Pulmonary artery endothelial cell (primary cell): ENCODE results near the gene CD58. TPM values are rescaled to one million over a fixed set of nuclear protein-coding genes. Genes with fewer than 3 reads are reported as not detected.

Experiments
- DNase-seq: peaks from one replicate; pipeline ENCODE4 v3.0.0-alpha.2; 2011; ENCODE audit warnings: low read depth, low spot score
- total RNA-seq: library from RNA; depleted of rRNA; stranded (reverse); fragments of >200 nt; gene quantifications from 2 replicates; pipeline ENCODE4 v1.2.3, GENCODE V29; 2014

CD58 gene
- total RNA-seq, 1 donor from 2014 or later: 18.1 TPM

DNA sequence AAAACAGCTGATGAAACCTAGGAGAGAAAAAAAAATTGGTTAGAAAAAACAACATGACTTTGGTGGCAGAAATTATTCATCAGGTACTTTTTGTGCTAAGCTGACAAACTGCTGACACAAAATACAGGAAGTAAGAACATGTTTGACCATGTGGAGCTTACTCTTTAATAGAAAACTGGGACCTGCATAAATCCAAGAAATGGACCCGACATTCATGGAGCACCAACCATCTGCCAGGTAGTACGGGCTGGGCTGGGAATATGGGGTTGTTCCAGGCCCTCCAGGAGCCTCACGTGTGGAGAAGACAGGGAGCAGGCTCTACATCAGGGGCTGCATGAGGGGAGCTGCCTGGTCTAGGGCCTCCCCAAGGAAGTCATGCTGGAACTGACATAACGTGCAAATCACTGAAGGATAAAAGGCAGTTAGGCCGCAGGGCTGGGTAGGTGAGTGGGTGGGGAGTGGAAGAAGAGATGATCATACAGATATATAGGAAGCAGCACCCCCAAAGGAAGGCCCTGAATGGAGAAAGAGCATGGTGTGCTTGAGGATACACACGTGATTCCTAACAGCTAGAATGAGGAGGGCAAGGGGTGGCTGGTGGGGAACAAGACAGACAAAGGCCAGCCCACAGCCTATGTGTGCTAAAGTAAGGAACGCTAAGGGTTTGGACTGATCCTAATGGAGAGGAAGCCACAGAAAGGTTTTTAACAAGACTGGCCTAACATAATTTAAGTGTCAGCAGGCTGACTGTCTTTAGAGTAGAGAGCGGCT lies 26.1 kb downstream of the CD58 start:
- DNase-seq: no peak

DNA sequence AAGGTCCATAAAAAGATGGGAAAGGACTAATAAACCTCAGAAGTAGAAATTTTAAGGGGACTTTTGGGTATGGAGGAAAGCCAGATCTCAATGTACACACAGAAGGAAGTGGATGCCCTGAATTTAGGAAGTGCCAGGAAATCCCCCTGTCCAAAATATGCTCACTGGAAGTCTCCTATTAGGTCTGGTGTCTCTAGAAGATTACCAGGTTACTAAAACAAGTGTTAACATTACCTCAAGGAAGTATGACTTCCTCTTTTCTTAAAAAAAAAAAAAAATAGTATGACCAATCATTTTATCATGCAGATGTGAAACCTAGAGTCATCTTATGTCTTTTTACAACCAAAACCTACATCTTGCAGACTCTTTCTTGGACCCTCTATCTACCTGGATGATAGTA lies 30.7 kb downstream of the CD58 start:
- no peak for DNase-seq

DNA sequence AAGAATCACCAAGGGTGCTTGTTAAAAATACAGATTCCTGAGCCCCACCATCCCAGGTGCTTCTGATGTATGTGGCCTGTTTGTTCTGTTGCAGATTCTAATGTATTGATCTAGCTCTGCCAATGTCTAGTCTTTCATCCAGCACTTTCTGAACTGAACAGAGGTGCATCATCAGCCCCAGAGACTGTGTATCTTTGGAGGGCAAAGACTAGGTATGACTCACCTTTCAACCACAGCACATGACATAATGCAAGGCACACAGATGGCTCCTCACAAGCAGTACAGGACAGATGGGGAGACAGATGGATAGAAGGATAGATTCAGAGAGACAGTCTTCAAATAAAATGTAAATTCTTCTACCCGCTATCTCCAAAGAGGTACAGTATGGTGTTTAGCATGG lies 32.3 kb downstream of the CD58 start:
- DNase-seq: no peak

DNA sequence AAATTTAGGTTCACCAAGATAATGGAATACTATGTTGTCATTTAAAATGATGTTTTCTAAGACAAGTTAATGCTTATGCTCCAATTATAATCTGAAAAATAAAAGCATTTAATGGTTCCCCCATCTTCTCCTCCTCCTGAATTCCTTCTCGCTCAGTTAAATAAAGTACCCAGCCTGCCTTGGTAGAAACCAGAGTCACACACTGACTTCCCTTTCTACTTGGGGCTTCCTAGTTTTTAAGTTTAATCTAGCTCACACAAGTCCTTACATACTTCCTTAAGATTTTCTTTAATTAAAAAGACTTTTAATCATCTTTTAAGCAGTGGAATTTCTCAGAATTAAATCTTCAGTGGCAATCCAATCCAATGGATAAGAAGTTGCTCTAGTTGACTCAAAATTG lies 32.9 kb downstream of the CD58 start:
- DNase-seq: no peak

DNA sequence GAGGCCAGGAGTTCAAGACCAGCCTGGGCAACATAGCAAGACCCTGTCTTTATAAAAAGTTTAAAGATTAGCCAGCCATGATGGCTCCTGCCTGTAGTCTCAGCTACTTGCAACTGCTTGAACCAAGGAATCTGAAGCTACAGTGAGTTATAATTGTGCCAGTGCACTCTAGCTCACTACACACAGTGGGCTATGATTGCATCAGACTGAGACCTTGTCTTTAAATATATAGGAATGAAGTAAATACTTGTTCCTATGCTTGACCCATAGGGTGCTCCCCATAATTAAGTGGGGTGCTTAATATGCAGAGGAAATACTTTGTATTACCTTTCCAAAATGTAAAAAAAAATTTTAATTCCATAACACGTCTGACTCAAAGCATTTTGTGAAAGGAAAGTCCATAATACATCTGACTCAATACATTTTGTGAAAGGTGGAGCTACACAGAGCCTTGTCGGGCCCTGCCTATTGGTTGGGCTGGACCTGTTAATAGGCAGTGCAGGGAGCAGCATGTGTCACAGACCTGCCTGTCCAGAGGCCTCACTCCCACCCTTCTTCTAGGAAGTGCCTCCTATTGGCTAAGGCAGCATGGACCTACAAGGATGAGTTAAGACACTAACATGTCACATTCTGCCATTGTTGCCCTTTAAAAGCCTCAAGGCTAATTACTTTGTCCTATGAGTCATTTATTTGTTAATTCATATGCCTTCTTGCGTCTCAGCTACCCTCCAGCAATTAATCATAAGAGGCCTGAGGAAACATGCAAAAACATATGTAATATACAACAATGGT lies 33.6 kb downstream of the CD58 start:
- no peak for DNase-seq

DNA sequence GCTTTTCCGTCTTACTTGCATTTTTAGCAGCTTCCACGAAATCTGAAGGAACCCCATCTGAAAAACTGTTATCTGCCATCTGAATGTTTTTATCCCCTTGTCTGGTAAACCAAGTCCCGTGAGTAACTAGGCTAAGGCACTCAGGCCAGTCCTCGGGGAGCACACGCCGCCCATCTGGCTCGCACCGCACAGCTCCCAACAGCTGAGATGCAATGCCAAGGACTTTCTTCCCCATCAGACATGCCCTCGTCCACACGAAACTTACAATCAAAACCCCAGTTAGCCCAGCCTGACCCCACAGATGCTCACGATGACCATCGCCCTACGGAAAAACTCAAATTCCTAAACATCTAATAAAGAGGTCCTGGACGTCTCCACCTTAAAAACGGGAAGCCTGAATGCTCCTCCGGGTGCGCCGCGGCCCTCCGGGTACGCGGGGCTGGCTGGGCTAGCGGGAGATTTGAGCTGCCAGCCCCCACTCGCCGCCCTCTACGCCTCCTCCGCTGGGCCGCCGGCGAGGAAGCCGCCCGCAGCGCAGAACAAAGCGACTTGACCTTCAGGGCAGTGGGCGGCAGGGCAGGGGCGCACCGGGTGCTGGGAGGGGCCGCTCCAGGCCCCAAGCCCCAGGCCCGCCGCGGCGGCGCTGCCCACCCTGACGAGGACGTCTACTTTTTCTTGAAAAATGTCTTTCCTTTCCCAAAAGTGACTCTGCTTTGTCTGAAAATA lies 36.6 kb downstream of the CD58 start:
- no peak for DNase-seq

DNA sequence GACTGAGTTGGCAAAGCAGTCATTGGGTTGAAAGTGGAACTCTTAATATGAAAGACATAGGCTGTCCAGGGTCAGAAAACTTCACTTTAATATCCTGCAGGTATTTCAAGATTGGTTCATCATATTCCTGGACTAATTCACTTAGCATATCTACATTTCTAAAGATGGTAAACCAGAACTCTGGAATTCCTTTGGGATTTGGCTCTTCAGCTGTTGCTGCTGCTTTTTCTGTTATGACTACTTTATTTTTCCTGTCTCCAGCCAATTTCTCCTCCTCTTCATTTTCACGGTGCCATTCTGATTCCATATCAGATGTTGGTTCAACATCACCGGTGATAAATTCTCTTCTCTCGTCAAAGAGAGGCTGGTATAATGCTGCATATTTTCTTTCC lies 37.4 kb downstream of the CD58 start:
- DNase-seq: no peak

DNA sequence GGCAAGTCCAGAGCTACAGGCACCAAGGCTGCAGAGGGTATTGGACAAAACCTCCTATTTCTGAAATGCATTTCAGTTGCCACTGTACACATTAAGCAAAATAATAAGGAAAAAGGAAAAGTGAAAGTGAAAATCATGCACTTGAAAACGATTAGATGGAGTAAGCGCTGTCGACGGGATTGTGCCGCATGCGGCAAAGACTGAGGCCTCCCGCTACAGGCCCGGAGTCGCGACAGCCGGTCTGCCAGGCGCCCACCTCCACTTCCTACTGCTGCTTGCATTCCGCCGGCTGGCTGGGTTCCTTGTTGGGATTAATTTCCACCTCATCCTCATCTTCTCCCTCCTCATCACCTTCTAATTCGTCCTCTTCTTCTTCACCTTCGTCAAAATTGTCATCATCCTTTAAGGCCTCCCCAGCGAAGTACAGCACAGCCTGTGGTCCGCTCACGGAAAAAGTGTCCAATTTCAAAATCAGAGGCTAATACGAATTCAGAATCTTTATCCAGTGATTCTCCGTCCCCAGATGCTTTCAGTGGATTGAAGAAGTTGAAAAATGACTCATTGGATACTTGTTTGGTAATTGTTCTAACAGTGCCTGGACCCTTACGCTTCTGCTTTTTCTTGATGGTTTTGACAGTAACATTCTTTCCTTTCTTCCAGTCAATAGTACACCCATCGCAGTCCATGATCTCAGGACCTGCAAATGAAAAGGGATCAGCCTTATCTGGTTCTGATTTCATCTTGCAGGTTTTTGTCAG lies 38.0 kb downstream of the CD58 start:
- DNase-seq: no peak

DNA sequence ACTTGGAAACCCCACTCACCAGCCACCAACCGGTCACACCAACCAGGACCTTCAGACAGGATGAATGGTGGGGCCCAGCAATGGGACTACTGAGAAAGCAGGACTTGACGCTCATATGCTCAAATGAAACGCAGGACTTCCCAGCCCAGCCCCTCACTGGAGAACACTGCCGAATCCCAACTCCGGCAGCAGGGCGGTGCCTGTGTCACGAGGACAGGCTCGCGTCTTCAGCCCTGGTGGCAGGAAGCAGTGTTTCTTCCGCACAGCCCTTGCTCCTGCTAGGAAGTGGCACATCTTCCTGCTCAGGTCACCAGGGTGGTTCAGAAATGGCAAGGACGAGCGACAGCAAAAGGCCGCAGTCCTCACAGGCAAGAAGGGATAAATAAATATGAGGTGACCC lies 38.9 kb downstream of the CD58 start:
- DNase-seq: no peak

DNA sequence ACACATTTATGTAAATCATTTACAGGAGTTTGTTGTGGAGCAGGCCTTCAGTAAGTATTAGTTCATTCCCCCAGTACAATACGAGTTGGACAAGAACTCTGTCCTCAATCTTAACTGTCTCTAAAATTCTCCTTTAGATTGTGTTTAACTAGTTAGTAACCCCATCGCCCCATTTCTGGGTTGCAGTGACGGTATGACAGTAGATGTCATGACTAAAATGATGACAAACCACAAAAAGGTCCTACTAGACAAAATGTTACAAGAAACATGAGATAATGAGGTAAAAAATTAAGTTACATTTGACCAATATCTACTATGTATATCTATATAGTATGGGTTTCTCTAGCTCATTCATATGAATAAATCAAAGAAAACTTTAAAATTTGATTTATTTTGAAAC lies 41.1 kb downstream of the CD58 start:
- DNase-seq: no peak

DNA sequence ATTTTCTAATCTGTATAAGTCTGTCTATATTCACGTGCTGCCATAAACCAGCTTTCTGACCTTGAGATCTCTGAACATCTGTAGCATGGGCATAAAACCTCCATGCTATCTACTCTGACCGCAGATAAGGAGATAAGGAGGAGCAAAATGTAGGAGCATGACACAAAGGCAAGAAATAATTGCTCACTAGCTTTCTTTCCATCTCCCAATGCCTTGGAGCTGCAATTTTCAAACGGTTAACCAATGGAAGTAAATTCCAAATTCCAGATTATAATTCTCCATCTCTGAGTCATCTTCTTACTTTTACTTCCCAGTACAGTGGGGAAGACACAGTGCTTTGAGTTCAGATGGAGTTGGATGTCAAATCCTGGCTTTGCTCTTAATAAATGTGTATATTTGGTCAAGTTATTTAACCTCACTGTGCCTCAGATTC lies 41.6 kb downstream of the CD58 start:
- DNase-seq: no peak

DNA sequence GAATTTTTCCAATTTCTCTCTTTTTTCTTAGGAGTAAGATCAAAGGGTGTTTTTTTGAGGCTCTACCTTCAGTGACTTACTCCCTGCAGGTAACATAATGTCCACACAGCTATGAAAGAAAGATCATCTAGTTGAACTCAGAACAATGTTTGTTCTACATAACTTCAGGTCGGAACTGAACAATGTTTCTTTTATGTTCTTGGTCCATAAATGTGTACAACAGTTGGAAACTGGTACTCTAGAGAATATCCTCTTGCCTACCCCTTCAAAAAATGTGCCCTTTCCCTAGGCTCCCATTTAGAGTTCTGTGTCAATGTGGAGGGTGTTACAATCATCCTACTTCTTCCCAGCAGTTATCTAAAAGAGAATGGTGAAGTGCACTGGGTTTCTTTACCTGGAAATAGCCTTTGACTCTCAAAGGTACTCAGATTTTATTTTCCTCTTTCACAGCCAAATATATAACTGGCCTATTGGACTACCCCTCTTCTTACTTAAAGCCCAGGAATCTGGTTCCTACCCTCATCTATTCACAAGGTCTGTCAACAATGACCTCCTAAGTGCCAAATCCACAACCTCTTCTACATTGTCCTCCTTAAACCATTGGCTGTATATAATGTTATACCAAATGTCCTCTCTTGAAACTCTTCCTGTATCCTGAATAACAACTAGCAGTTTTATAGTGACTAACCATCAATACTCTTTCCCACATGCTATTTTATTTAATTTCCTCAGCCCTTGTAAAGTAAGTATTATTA lies 42.3 kb downstream of the CD58 start:
- DNase-seq: no peak

DNA sequence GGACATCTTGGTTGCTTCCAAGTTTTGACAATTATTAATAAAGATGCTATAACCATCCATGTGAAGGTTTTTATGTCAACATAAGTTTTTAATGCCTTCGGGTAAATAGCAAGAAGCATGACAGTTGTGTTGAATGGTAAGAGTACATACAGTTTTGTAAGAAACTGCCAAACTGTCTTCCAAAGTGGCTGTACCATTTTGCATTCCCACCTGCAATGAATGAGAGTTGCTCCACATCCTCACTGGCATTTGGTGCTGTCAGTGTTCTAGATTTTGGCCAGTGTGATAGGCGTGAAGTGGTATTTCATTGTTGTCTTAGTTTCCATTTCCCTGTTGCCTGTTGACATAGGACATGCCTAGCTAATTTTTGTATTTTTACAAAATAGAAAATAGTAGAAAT lies 45.4 kb downstream of the CD58 start:
- DNase-seq: no peak

DNA sequence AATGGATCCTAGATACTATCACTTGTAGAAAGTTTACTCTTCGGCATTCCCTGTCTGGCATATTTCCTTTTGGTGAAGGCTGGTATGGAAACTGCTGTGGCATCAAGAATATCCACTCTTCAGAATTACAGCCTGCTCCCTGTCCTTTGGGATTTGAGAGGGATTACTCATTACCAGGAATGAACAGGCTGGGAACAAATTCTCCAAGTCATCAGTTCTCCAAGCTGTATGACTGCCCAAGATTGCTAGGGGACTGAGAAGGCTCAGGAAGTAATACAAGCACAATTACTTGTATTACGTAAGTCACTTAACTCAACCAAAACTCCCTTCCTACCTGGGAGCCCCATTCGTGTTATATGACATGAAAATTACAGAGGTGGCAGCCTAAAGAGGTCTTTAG lies 49.6 kb downstream of the CD58 start:
- no peak for DNase-seq

DNA sequence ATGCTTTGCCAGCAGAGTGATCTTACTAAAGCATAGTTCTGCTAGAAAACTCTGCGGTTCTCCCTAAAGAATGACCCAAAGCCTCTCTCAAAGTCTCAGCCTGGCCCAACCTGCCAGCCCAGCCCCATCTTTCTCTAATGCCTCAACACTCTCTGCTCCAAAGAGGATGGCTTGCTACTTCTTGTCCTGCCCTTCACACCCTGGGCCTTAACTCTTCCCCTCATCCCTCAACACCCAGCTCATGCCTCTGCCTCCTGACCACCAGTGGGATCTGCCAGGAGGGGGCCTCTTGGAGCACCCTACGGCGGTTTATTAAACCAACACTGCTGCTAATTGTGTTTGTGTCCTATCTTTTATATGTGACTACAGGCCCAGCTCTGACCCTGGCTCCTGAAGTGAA lies 52.4 kb downstream of the CD58 start:
- DNase-seq: no peak

DNA sequence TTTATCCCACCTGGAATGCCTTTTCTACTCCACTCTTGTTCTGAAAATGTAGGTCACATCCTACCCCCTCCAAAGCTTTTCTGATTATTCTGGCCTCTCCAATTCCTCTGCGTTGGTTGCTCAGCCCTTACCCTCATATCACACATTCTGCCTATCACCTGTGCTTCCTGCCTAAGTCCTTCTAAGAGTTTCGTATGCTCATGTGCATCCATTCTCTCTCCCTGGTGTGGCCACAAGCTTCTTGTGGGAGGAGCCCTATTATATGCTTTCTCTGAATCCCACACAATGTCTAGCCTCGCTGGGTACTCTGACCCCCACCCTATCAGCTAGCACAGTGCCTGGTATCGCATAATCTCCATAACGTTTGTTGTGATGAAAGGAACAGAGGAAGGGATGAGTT lies 54.2 kb downstream of the CD58 start:
- DNase-seq: no peak

DNA sequence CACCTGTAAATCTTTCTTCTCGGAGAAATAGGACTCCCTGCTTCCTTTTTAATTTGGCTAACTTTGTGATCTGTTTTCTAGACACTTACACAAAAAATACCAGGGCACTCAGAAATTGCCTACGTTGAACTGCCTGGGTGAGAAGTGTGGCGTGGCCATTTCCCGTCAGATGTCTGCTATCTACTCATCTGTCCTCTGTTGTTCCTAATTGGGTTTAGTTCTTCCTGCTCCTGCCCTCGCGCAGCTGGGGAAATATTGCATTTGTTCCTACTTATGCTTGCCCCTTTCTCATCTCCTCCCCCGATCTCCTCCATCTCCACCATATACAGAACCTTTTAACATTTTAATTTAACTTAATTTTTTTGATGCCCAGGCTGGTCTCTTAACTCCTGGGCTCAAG lies 55.1 kb downstream of the CD58 start:
- no peak for DNase-seq

DNA sequence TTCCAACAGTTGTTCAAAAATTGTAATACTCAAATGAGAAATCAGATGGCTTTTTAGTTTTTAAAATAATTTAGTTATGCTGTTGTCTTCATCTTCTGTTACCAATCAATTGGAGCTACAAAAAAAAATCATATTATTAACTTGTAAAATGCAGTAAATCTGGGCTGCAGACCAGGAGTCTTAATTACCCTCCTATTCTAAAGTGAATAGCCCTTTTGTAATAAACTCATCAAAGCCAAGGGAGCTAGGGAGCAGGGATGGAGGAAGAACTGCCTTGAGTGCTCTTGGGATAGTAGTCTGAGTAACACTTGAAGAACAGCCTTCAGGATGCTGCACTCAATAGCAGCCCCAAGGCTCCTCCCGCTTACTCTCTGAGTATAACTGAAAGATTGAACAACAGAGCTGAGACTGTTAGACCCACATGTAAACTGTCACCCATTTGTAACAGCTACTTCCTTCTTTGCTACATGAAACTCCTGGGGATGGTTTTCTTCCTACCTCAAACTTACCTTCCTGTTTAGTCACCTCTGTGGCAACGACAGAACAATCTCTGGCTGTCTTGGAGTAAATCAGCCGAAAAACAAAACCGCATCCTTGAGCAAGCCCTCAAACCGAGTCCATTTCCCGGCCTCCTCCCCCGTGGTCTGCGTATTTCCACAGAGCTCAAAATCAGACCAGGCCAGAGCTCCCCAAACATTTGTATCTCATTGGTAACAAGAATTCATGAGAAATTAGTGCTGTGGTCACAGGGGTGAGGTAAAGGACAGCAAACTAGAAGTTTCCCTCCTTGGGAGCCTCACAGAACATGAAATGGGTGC lies 55.9 kb downstream of the CD58 start:
- DNase-seq: no peak

DNA sequence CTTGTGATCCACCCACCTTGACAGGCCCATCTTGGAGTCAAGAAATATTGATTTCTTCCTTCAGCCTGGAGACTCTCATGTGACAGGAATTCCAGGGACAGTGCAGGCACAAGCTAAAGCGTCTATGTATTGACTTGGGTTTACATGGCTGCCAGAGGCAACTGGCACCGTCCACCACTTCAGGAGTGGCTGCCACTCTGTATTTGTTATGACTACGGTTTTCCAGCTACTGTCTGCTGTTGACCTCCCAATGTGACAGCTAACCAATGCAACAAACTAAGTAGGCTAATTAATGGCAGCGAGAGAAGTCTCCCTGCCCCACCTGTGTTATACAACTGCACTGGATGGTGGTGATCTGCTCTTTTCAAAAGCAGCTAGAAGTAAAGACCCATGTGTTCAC lies 56.9 kb downstream of the CD58 start:
- no peak for DNase-seq

DNA sequence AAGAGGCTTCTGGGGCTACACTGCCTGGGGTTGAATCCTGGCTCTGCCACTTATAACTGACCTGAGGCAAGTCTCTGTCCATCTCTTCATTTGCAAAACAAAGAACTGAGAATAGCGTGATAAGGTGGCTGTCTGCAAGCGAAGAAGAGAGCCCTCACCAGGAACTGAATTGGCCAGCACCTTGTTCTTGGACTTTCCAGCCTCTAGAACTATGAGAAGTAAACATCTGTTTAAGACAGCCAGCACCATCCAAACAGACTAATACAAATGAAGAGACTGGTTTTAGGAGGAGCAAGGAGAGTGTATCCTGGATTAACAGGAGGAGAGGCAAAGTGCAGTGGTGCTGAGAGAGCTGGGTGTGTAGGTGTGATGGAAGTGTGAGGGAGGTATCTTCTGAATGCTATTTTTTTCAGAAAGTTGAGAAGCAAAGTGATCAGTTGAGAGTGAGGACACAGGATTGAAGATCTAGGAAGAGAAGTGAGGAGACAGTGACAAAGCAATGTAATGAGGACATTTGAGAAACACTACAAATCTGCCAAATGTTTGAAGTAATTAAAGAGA lies 59.3 kb downstream of the CD58 start:
- DNase-seq: no peak
